Natural killer cell (primary cell): ENCODE results near the gene CHRNB2. TPM values are rescaled to one million over a fixed set of nuclear protein-coding genes. Genes with fewer than 3 reads are reported as not detected.

ENCODE experiments used
- ATAC-seq, 3 donors: fragments of 150-1000 bp in 2 of 3; fragments of 200-7000 bp in 1 of 3; cut with Tn5 transposase; 1 replicate in 1 of 3; 2 replicates in 2 of 3; pipeline ENCODE4 v1.10.0; 2021; ENCODE audit warnings: mild to moderate bottlenecking in 2 of 3, moderate library complexity in 2 of 3
- DNase-seq, 2 donors: peaks; one replicate each; pipeline versions ENCODE4 v3.0.0 to v3.0.0-alpha.2; 2013 to 2021; ENCODE audit warnings: mixed read lengths in 1 of 2
- H3K27ac ChIP-seq: one replicate; pipeline ENCODE4 v1.5.1; 2013; ENCODE audit warnings: mild to moderate bottlenecking, low read length
- H3K27me3 ChIP-seq: one replicate; pipeline ENCODE4 v1.6.1; 2013; ENCODE audit warnings: low read length; ENCODE audit not compliant: control insufficient read depth, insufficient read depth
- H3K36me3 ChIP-seq: one replicate; pipeline ENCODE4 v1.6.1; 2013; ENCODE audit warnings: low read length; ENCODE audit not compliant: control insufficient read depth, insufficient read depth
- H3K4me1 ChIP-seq: one replicate; pipeline ENCODE4 v1.6.1; 2013; ENCODE audit warnings: low read length; ENCODE audit not compliant: control insufficient read depth, insufficient read depth
- H3K4me3 ChIP-seq: one replicate; pipeline ENCODE4 v1.5.1; 2013; ENCODE audit warnings: low read length
- H3K9me3 ChIP-seq: one replicate; pipeline ENCODE4 v1.6.1; 2013; ENCODE audit warnings: low read length; ENCODE audit not compliant: control insufficient read depth, insufficient read depth
- H3K27ac Mint-ChIP-seq, 2 donors: one replicate each; pipeline ENCODE4 v1.8.0; 2022; ENCODE audit warnings: mild to moderate bottlenecking in 2 of 2, mixed read lengths in 2 of 2, moderate library complexity in 1 of 2
- H3K27me3 Mint-ChIP-seq, 2 donors: one replicate each; pipeline ENCODE4 v1.8.0; 2022; ENCODE audit warnings: low read depth in 2 of 2, mixed read lengths in 2 of 2
- H3K36me3 Mint-ChIP-seq: one replicate; pipeline ENCODE4 v1.8.0; 2022; ENCODE audit warnings: mixed read lengths
- H3K4me1 Mint-ChIP-seq, 2 donors: one replicate each; pipeline ENCODE4 v1.8.0; 2022; ENCODE audit warnings: mixed read lengths in 2 of 2
- H3K4me3 Mint-ChIP-seq: one replicate; pipeline ENCODE4 v1.8.0; 2022; ENCODE audit warnings: mild to moderate bottlenecking, moderate library complexity, mixed read lengths
- H3K9me3 Mint-ChIP-seq, 2 donors: one replicate each; pipeline ENCODE4 v1.8.0; 2022; ENCODE audit warnings: mixed read lengths in 2 of 2
- CTCF ChIP-seq: fragments of 200-600 bp; IDR thresholded peaks from one replicate; pipeline ENCODE4 v1.8.0; 2022; ENCODE audit warnings: antibody characterized with exemption
- WGBS: methylation state at CpG from one replicate; pipeline ENCODE4 v1.1.7; 2013; ENCODE audit warnings: missing lambda C conversion rate; ENCODE audit not compliant: insufficient coverage; 5-methylcytosine and 5-hydroxymethylcytosine counted together
- intact Hi-C: fragments of 100-400 bp; cut with micrococcal nuclease; formaldehyde crosslinking; loops from one replicate; pipeline ENCODE4 v1.14.2; 2022
- total RNA-seq, 4 donors: library from RNA; stranded (reverse); fragments of 120-200 nt in 1 of 4; gene quantifications; one replicate each; pipeline versions ENCODE4 v1.2.3 to v1.2.4, GENCODE V29; 2013 to 2022

The CHRNB2 gene
- total RNA-seq, 3 donors from 2014 or later (not counting 1 experiment from before 2014, with no cell fraction given): not detected

GRCh38 chr1:154572468-154573167 lies 5.0 kb downstream of the CHRNB2 start:
- no peak for TF ChIP-seq CTCF
- 82% methylated on average over 10 of the region's 10 CpGs for WGBS
- H3K4me3 Mint-ChIP-seq: no peak overlapping the region
- no peaks in the 10 kb centered on the region for H3K9me3 ChIP-seq
- no peak overlapping the region for H3K27ac Mint-ChIP-seq
- H3K4me1 ChIP-seq: peaks cover 5% of the 10 kb centered on the region
- peaks cover 10% of the 10 kb centered on the region for H3K27me3 ChIP-seq
- ATAC-seq: no peak
- no peaks in the 10 kb centered on the region for H3K36me3 Mint-ChIP-seq
- peaks cover 5 to 8% of the 10 kb centered on the region in 2 donors for H3K4me1 Mint-ChIP-seq
- no peaks in the 10 kb centered on the region for H3K36me3 ChIP-seq
- no peak overlapping the region for H3K27ac ChIP-seq
- no peak overlapping the region for H3K4me3 ChIP-seq
- intact Hi-C loops: no loop called here
- H3K9me3 Mint-ChIP-seq: no peaks in the 10 kb centered on the region
- H3K27me3 Mint-ChIP-seq: peaks cover 6 to 17% of the 10 kb centered on the region in 2 donors
- no peak for DNase-seq

GRCh38 chr1:154573168-154573510 lies 5.6 kb downstream of the CHRNB2 start:
- Histone ChIP-seq H3K4me1 (peaks cover under 1% of the 10 kb centered on the region), H3K36me3 (no peaks in the 10 kb centered on the region), H3K27ac (no peak overlapping the region), H3K9me3 (no peaks in the 10 kb centered on the region), H3K27me3 (peaks cover 6% of the 10 kb centered on the region), H3K4me3 (no peak overlapping the region)
- H3K27me3 Mint-ChIP-seq: peaks cover under 1 to 12% of the 10 kb centered on the region in 2 donors
- H3K4me3 Mint-ChIP-seq: no peak overlapping the region
- ATAC-seq (no peak), DNase-seq (no peak)
- H3K9me3 Mint-ChIP-seq: no peaks in the 10 kb centered on the region
- TF ChIP-seq CTCF: no peak
- no peak overlapping the region for H3K27ac Mint-ChIP-seq
- H3K36me3 Mint-ChIP-seq: no peaks in the 10 kb centered on the region
- intact Hi-C loops: no loop called here
- H3K4me1 Mint-ChIP-seq: peaks cover under 1 to 8% of the 10 kb centered on the region in 2 donors
- WGBS: 80% methylated on average over 3 of the region's 3 CpGs

- H3K4me1 ChIP-seq: no peaks in the 10 kb centered on the region
- no peak for ATAC-seq
Measured at GRCh38 chr1:154574716-154575115, 7.1 kb downstream of the CHRNB2 start.

More at GRCh38 chr1:154574716-154575115, 7.1 kb downstream of the CHRNB2 start:
- Histone ChIP-seq H3K27me3 (no peaks in the 10 kb centered on the region), H3K36me3 (peaks cover 9% of the 10 kb centered on the region), H3K27ac (no peak overlapping the region), H3K9me3 (no peaks in the 10 kb centered on the region), H3K4me3 (no peak overlapping the region)
- DNase-seq: no peak
- intact Hi-C loops: no loop called here
- WGBS: 35% methylated on average over 6 of the region's 7 CpGs
- peaks cover 7 to 14% of the 10 kb centered on the region in 2 donors for H3K4me1 Mint-ChIP-seq
- no peak overlapping the region for H3K4me3 Mint-ChIP-seq
- H3K9me3 Mint-ChIP-seq: no peaks in the 10 kb centered on the region
- no peak overlapping the region for H3K27ac Mint-ChIP-seq
- no peaks in the 10 kb centered on the region for H3K36me3 Mint-ChIP-seq
- TF ChIP-seq CTCF: no peak
- H3K27me3 Mint-ChIP-seq: peaks cover 0 to 8% of the 10 kb centered on the region in 2 donors
